AG09309 (cell line): Measurements from ENCODE around the gene C5AR1.

Experiments
- DNase-seq: peaks from one replicate; pipeline ENCODE4 v3.0.0-alpha.2; 2010; ENCODE audit warnings: low read depth
- H3K4me3 ChIP-seq: 2 replicates; pipeline ENCODE4 v1.5.1; 2011; ENCODE audit warnings: mild to moderate bottlenecking, low read depth, low read length, moderate library complexity; ENCODE audit not compliant: control insufficient read depth
- TF ChIP-seq, protein P1 (sequence below): IDR thresholded peaks from 2 replicates; pipeline ENCODE4 v1.5.1; 2011; ENCODE audit warnings: mild to moderate bottlenecking, low read depth, low read length, inconsistent platforms; ENCODE audit not compliant: insufficient read depth, control insufficient read depth; ENCODE audit errors: missing control alignments

C5AR1 gene

DNA sequence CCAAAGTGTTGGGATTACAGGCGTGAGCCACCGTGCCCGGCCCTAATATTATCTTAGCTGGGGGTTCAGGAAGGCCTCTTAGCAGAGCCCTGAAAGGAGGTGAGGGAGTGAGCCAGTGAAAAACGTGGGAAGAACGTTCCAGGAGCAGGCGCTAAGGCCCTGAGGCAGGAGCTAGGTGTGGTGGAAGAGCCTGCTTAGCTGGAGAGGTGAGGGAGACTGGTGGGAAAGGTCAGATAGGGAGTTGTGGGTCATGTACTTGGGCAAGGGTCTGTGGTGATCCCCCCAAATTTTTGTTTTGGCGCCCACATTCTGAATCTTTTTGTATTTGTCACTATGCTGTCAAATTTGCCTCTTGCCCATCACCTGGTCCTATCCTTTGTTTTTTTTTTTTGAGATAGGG, 40.1 kb upstream of the C5AR1 start:
- no peak for DNase-seq
- TF ChIP-seq, protein P1, sequence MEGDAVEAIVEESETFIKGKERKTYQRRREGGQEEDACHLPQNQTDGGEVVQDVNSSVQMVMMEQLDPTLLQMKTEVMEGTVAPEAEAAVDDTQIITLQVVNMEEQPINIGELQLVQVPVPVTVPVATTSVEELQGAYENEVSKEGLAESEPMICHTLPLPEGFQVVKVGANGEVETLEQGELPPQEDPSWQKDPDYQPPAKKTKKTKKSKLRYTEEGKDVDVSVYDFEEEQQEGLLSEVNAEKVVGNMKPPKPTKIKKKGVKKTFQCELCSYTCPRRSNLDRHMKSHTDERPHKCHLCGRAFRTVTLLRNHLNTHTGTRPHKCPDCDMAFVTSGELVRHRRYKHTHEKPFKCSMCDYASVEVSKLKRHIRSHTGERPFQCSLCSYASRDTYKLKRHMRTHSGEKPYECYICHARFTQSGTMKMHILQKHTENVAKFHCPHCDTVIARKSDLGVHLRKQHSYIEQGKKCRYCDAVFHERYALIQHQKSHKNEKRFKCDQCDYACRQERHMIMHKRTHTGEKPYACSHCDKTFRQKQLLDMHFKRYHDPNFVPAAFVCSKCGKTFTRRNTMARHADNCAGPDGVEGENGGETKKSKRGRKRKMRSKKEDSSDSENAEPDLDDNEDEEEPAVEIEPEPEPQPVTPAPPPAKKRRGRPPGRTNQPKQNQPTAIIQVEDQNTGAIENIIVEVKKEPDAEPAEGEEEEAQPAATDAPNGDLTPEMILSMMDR, result no peak
- no peak overlapping the region for H3K4me3 ChIP-seq

GRCh38 chr19:47270408-47270807, 39.3 kb upstream of the C5AR1 start:
- no peak for DNase-seq
- H3K4me3 ChIP-seq, result no peak overlapping the region
- TF ChIP-seq, protein P1, result no peak

GRCh38 chr19:47271949-47272348, 37.7 kb upstream of the C5AR1 start:
- no peak for DNase-seq
- TF ChIP-seq, protein P1, result no peak
- no peak overlapping the region for H3K4me3 ChIP-seq

DNA sequence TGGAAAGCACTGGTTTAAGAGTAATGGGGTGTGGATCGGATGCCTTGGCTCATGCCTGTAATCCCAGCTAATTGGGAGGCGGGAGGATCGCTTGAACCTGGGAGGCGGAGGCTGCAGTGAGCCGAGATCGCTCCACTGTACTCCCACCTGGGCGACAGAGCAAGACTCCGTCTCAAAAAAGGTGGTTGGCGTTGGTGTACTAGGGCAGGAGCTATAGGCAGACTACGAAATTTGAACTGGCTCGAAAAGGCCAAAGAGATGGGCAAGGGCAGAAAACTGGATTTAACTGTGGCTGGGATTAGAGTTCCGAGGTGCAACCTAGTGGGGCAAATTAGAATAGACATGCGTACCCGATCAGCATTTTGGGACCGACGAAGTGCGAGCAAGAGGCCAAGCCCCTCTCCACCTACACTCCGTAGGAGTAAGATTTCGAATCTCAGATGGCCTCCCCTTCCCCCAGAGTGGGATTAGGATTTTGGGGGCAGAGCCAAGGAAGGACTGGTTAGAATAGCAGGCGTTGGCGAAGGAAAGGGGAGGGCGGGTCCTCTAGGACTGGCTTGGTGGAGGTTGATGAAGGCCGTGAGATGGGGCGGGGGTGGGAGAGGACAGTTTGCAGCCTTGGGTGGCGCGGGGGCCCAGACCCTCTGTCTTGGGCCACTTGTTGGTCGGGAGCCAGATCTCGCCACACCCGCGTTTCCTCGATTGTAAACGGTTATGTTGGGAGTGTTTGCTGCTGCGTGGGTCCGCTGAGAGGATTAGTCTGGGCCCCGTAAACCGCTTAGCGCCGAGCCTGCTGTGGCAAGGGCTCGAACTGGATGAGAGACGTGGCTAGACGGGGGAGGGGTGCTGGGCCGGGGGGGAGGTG, 37.0 kb upstream of the C5AR1 start:
- TF ChIP-seq, protein P1, result peak; percentile 1
- peak; percentile 24 for DNase-seq
- peak overlapping the region; percentile 69 for H3K4me3 ChIP-seq

DNA sequence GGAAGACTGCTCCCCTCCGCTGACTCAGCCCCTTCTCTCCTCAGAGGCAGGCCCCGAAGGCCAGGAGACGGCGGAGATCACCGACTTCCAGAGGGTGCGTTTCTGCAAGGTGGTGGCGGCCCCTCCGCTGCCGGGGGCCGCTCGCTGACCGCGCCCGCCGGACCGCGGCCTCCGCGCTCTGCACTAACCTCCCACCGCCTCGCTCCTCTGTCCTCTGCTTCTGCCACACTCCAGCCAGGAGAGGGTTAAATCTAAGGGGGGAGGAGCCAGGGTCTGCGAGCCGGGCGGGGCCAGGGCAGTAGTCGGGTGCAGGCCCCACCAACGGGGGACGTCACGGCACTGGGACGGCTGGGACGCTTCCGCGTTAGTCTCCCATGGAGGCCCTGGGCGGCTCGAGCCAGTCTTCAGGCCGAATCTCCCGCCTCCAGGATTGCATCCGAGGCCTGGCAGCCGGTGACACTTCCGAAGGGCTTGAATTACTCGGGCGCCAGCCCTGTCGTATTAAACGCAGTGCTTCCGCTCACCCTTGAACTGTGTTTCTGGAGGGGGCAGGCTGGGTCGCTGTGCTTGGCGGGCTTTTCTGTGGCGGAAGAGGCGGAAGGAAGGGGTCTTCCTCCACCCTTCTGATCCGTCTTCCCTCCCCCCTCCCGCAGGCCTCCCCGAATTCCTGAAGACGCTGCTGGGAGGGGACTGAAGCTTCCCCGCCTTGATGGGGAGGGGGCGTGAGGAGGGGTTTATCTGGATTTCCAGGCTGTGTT, 36.2 kb upstream of the C5AR1 start:
- peak; percentile 71 for DNase-seq
- TF ChIP-seq, protein P1, result no peak
- peak overlapping the region; percentile 69 for H3K4me3 ChIP-seq

- DNase-seq, result peak; percentile 52
- TF ChIP-seq, protein P1, result no peak
- H3K4me3 ChIP-seq, result peak within 1 kb of the TSS; percentile 69
Observed at GRCh38 chr19:47274071-47274890, 35.4 kb upstream of the C5AR1 start, which contains the start of gene INAFM1. INAFM1 (plus strand) TSS chr19:47274885; CDS start chr19:47274920, 35 bp downstream.
